K562 (cell line): Measurements from ENCODE around the gene KCNQ4. TPM values are rescaled to one million over a fixed set of nuclear protein-coding genes. Genes with fewer than 3 reads are reported as not detected.

Experiments used
- CREB1 ChIP-seq, 2 experiments: sonication (generic) in 1 of 2; formaldehyde crosslinking in 1 of 2; IDR thresholded peaks; 2 replicates each; pipeline versions ENCODE4 v1.6.1 to v1.8.0; 2012 to 2022; ENCODE audit warnings: inconsistent platforms in 1 of 2, mild to moderate bottlenecking in 1 of 2, missing genetic modification reagents in 1 of 2, moderate library complexity in 1 of 2
- ETS2 ChIP-seq: IDR thresholded peaks from 2 replicates; pipeline ENCODE4 v1.6.1; 2016; ENCODE audit warnings: borderline replicate concordance, missing genetic modification characterization, mild to moderate bottlenecking, moderate library complexity, missing compliant biosample characterization; ENCODE audit not compliant: poor library complexity, severe bottlenecking
- MCM5 ChIP-seq: fragments of 450-650 bp; IDR thresholded peaks from 2 replicates; pipeline ENCODE4 v1.6.1; 2016; ENCODE audit warnings: low read depth
- PRMT5 ChIP-seq: sonication (generic); formaldehyde crosslinking; IDR thresholded peaks from 2 replicates; pipeline ENCODE4 v1.5.0; 2020; ENCODE audit warnings: missing genetic modification reagents
- RBM14 ChIP-seq: fragments of 200-400 bp; formaldehyde crosslinking; IDR thresholded peaks from 2 replicates; pipeline ENCODE4 v1.6.1; 2018; ENCODE audit warnings: low read depth, mild to moderate bottlenecking, low read length, moderate library complexity, borderline replicate concordance; ENCODE audit not compliant: insufficient read depth
- SMARCB1 ChIP-seq: IDR thresholded peaks from 2 replicates; pipeline ENCODE4 v1.6.1; 2011; ENCODE audit warnings: improper control_type of control experiment, low read depth; ENCODE audit not compliant: insufficient read length
- TEAD4 ChIP-seq, 2 experiments: sonication (generic) in 1 of 2; formaldehyde crosslinking in 1 of 2; IDR thresholded peaks; 2 replicates each; pipeline versions ENCODE4 v1.6.1 to v1.8.0; 2012 to 2022; ENCODE audit warnings: borderline replicate concordance in 1 of 2, inconsistent platforms in 1 of 2, low read length in 1 of 2, mild to moderate bottlenecking in 1 of 2, missing genetic modification reagents in 1 of 2
- UBTF ChIP-seq, 2 experiments: IDR thresholded peaks; 2 replicates each; pipeline ENCODE4 v1.6.1; 2012; ENCODE audit warnings: improper control_type of control experiment in 2 of 2, low read depth in 2 of 2, low read length in 2 of 2, borderline replicate concordance in 1 of 2
- ZNF407 ChIP-seq: fragments of 450-650 bp; IDR thresholded peaks from 2 replicates; pipeline ENCODE4 v1.6.1; 2016; ENCODE audit warnings: low read depth
- ZNF518B ChIP-seq: fragments of 250-450 bp; sonication (Bioruptor Pico); IDR thresholded peaks from 2 replicates; pipeline ENCODE4 v1.5.0; 2021; ENCODE audit warnings: mild to moderate bottlenecking, moderate library complexity
- ZNF589 ChIP-seq: fragments of 200-800 bp; sonication (Bioruptor generic); IDR thresholded peaks from 2 replicates; pipeline ENCODE4 v1.6.1; 2016; ENCODE audit warnings: low read depth, missing genetic modification characterization, missing compliant biosample characterization
- polyA plus RNA-seq, 8 experiments: library from polyadenylated mRNA; depleted of rRNA in 4 of 8; stranded (reverse) in 5 of 8; unstranded in 3 of 8; fragments of >200 nt; fragmentation: Nextera tagmentation in 2 of 8; fragmentation: Illumina TruSeq in 1 of 8; extraction: Ambion mirVana in 2 of 8; extraction: Trizol in 1 of 8; gene quantifications; 2 replicates each; pipeline versions ENCODE4 v1.2.1 to v1.2.3, GENCODE V29; 2011 to 2014; ENCODE audit warnings: inconsistent platforms in 1 of 8, missing spikeins in 1 of 8
- total RNA-seq, 7 experiments: library from RNA; depleted of rRNA in 6 of 7; stranded (reverse); fragments of >200 nt in 6 of 7; fragmentation: Illumina TruSeq in 2 of 7; extraction: Trizol in 2 of 7; gene quantifications; 2 replicates each; pipeline versions ENCODE4 v1.2.1 to v1.2.3, GENCODE V29; 2011 to 2021; ENCODE audit warnings: low replicate concordance in 1 of 7

KCNQ4 gene
- total and polyA plus RNA-seq, 9 of the 15 experiments (the other 6 are each of a cell fraction or from before 2014, with no cell fraction given): 0.07 to 4.1 (median 0.79) TPM

GRCh38 chr1:40802078-40802741 is 18.6 kb downstream of the KCNQ4 start (continued):
- no peak for TF ChIP-seq RBM14
- TF ChIP-seq CREB1 (IDR thresholded peaks at IDR 0.05): no peak
- TF ChIP-seq CREB1 (CRISPR knock-in tag; IDR thresholded peaks at IDR 0.05): peak; percentile 8; the same call in 1 of the 2 replicates
- TF ChIP-seq TEAD4 (IDR thresholded peaks at IDR 0.05; ENCODE audit: low read length): 0 out of 2 replicates have a peak, but pooled peaks have one; percentile 22
- TF ChIP-seq TEAD4 (CRISPR knock-in tag; IDR thresholded peaks at IDR 0.05; ENCODE audit: borderline replicate concordance): no peak
- no peak for TF ChIP-seq PRMT5 (CRISPR knock-in tag)
- no peak for TF ChIP-seq MCM5
- no peak for TF ChIP-seq ZNF589 (CRISPR knock-in tag)
- no peak for TF ChIP-seq ZNF518B (CRISPR knock-in tag)
- TF ChIP-seq ETS2 (tag): no peak
- TF ChIP-seq SMARCB1: no peak
- TF ChIP-seq UBTF (IDR thresholded peaks at IDR 0.05; ENCODE audit: borderline replicate concordance in 1 of 2, low read depth in 2 of 2, low read length in 2 of 2): no peak
- TF ChIP-seq ZNF407: no peak
